ENCODE results near the gene YTHDC1. TPM values are rescaled to one million over a fixed set of nuclear protein-coding genes. Genes with fewer than 3 reads are reported as not detected.

The YTHDC1 gene
- polyA plus RNA-seq, 1 of the 3 experiments (the other 2 are of a cell fraction): 31.3 TPM

- TF ChIP-seq, protein P1, sequence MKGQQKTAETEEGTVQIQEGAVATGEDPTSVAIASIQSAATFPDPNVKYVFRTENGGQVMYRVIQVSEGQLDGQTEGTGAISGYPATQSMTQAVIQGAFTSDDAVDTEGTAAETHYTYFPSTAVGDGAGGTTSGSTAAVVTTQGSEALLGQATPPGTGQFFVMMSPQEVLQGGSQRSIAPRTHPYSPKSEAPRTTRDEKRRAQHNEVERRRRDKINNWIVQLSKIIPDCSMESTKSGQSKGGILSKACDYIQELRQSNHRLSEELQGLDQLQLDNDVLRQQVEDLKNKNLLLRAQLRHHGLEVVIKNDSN (IDR thresholded peaks at IDR 0.05; ENCODE audit: borderline replicate concordance, low read depth): no peak
- no peak for TF ChIP-seq JUND (IDR thresholded peaks at IDR 0.05)
- no peak for TF ChIP-seq RXRA (IDR thresholded peaks at IDR 0.05; ENCODE audit: borderline replicate concordance, low read depth)
- TF ChIP-seq GATA2 (CRISPR knock-in tag; IDR thresholded peaks at IDR 0.05): no peak
Observed at GRCh38 chr4:68369142-68369805, 19.4 kb upstream of the YTHDC1 start (continued).

GRCh38 chr4:68368691-68369131 is 18.8 kb upstream of the YTHDC1 start:
- H4K20me1 ChIP-seq (ENCODE audit: insufficient read depth): no peaks in the 10 kb centered on the region
- no peaks in the 10 kb centered on the region for H3K9me2 ChIP-seq
- H3K9ac ChIP-seq: no peak overlapping the region
- peak overlapping the region; percentile 4; the same call in 1 of the 2 replicates for H3K4me2 ChIP-seq
- H3K4me3 ChIP-seq (ENCODE audit: low read depth in 2 of 2, low read length in 1 of 2): no peak overlapping the region; a peak in 1 of 4 replicates
- TF ChIP-seq ZBTB33 (IDR thresholded peaks at IDR 0.05; ENCODE audit: borderline replicate concordance, low read depth) (no peak), REST (IDR thresholded peaks at IDR 0.05; ENCODE audit: low read depth, low read length) (no peak), FOSL2 (IDR thresholded peaks at IDR 0.05; ENCODE audit: borderline replicate concordance, low read depth) (no peak)
- H3K79me2 ChIP-seq (ENCODE audit: insufficient read depth): no peaks in the 10 kb centered on the region
- CTCF ChIA-PET: interaction anchor here (0.7 to 1.8 kb wide), 3 partner anchors 8 to 130 kb away, joined by 3 to 4 read pairs (median 3); no protein-coding TSS in a partner anchor
- DNase-seq: no peak
- H3K9me3 ChIP-seq: no peaks in the 10 kb centered on the region
- no peak overlapping the region for H3K27ac ChIP-seq (ENCODE audit: low read depth in 2 of 2, low read length in 1 of 2)
- WGBS (ENCODE audit: low lambda C conversion rate): 4% methylated on average over 5 of the region's 5 CpGs
- H3K27me3 ChIP-seq (ENCODE audit: insufficient read depth): no peaks in the 10 kb centered on the region; the same call in 1 of the 2 replicates
- peak overlapping the region; percentile 52 for H2AFZ ChIP-seq (ENCODE audit: low read depth)
- POLR2A ChIA-PET: no interaction called here
- H3K36me3 ChIP-seq (replicated peaks in 1 of 2; ENCODE audit: control insufficient read depth in 1 of 2, insufficient read depth in 2 of 2, low read length in 1 of 2): no peaks in the 10 kb centered on the region
- H3F3A ChIP-seq (replicated peaks; ENCODE audit: insufficient read depth): peaks cover 4% of the 10 kb centered on the region
- no peaks in the 10 kb centered on the region for H3K4me1 ChIP-seq (ENCODE audit: control insufficient read depth in 1 of 2, insufficient read depth in 2 of 2, low read depth in 1 of 2, low read length in 1 of 2)

Data from SK-N-SH (cell line).